H9 (cell line): ENCODE data around the gene ZNF638. TPM values are rescaled to one million over a fixed set of nuclear protein-coding genes. Genes with fewer than 3 reads are reported as not detected.
A peak's percentile ranks its signal among the peaks of the same experiment; 100 is the strongest.
"Not testable (repeated sequence)": the region's sequence is repeated elsewhere in the genome, so short reads cannot be mapped to it uniquely, and the experiment has no call there.

Source experiments
- DNase-seq: peaks from one replicate; pipeline ENCODE4 v3.0.0-alpha.2; 2017
- H2AFZ ChIP-seq: one replicate; pipeline ENCODE4 v1.6.1; 2013; ENCODE audit warnings: mild to moderate bottlenecking, low read length, control low read depth, moderate library complexity
- H2AK5ac ChIP-seq: 2 replicates; pipeline ENCODE4 v1.6.1; 2013; ENCODE audit warnings: low read length, control low read depth, mixed read lengths; ENCODE audit not compliant: insufficient read length
- H2BK120ac ChIP-seq: one replicate; pipeline ENCODE4 v1.6.1; 2013; ENCODE audit warnings: low read depth, mild to moderate bottlenecking, low read length, control low read depth, inconsistent platforms; ENCODE audit not compliant: poor library complexity, severe bottlenecking
- H2BK12ac ChIP-seq: 2 replicates; pipeline ENCODE4 v1.6.1; 2013; ENCODE audit warnings: low read length, control low read depth, mixed read lengths, low read depth; ENCODE audit not compliant: insufficient read length
- H2BK15ac ChIP-seq: 2 replicates; pipeline ENCODE4 v1.6.1; 2013; ENCODE audit warnings: low read depth, low read length, control low read depth
- H2BK20ac ChIP-seq: one replicate; pipeline ENCODE4 v1.6.1; 2013; ENCODE audit warnings: low read depth, mild to moderate bottlenecking, low read length, control low read depth, inconsistent platforms; ENCODE audit not compliant: poor library complexity, severe bottlenecking
- H2BK5ac ChIP-seq: 2 replicates; pipeline ENCODE4 v1.6.1; 2013; ENCODE audit warnings: low read length, control low read depth, mixed read lengths; ENCODE audit not compliant: insufficient read length
- H3K14ac ChIP-seq: 2 replicates; pipeline ENCODE4 v1.6.1; 2013; ENCODE audit warnings: low read length, control low read depth; ENCODE audit not compliant: insufficient read depth
- H3K18ac ChIP-seq: 2 replicates; pipeline ENCODE4 v1.6.1; 2013; ENCODE audit warnings: low read depth, mild to moderate bottlenecking, mixed read lengths, low read length, control low read depth; ENCODE audit not compliant: insufficient read length
- H3K23ac ChIP-seq: 2 replicates; pipeline ENCODE4 v1.6.1; 2013; ENCODE audit warnings: low read length, control low read depth, mixed read lengths, low read depth; ENCODE audit not compliant: insufficient read length
- H3K23me2 ChIP-seq: 2 replicates; pipeline ENCODE4 v1.6.1; 2013; ENCODE audit warnings: low read depth, mild to moderate bottlenecking, mixed read lengths, low read length, control low read depth; ENCODE audit not compliant: insufficient read length, poor library complexity, severe bottlenecking
- H3K27ac ChIP-seq: 2 replicates; pipeline ENCODE4 v1.5.1; 2013; ENCODE audit warnings: low read length, control low read depth, mixed read lengths, low read depth; ENCODE audit not compliant: insufficient read length
- H3K27me3 ChIP-seq: 2 replicates; pipeline ENCODE4 v1.6.1; 2013; ENCODE audit warnings: low read length, control low read depth, inconsistent platforms; ENCODE audit not compliant: insufficient read depth
- H3K4ac ChIP-seq: 2 replicates; pipeline ENCODE4 v1.6.1; 2013; ENCODE audit warnings: low read depth, mild to moderate bottlenecking, control low read depth, inconsistent platforms, low read length, moderate library complexity
- H3K4me1 ChIP-seq: 2 replicates; pipeline ENCODE4 v1.6.1; 2013; ENCODE audit warnings: low read length, control low read depth, inconsistent platforms; ENCODE audit not compliant: insufficient read depth
- H3K4me2 ChIP-seq: 2 replicates; pipeline ENCODE4 v1.6.1; 2013; ENCODE audit warnings: low read length, control low read depth, mixed read lengths; ENCODE audit not compliant: insufficient read length, insufficient read depth
- H3K56ac ChIP-seq: 2 replicates; pipeline ENCODE4 v1.6.1; 2013; ENCODE audit warnings: low read depth, mild to moderate bottlenecking, mixed read lengths, low read length, control low read depth; ENCODE audit not compliant: insufficient read length
- H3K79me1 ChIP-seq: 2 replicates; pipeline ENCODE4 v1.6.1; 2013; ENCODE audit warnings: low read depth, mild to moderate bottlenecking, moderate library complexity, low read length, control low read depth, inconsistent platforms; ENCODE audit not compliant: insufficient read depth, poor library complexity, severe bottlenecking
- H3K79me2 ChIP-seq: 2 replicates; pipeline ENCODE4 v1.6.1; 2013; ENCODE audit warnings: low read length, control low read depth, inconsistent platforms; ENCODE audit not compliant: insufficient read depth
- H3K9ac ChIP-seq: 2 replicates; pipeline ENCODE4 v1.6.1; 2013; ENCODE audit warnings: low read length, control low read depth, mixed read lengths; ENCODE audit not compliant: insufficient read length; ENCODE audit errors: extremely low read depth
- H3K9me3 ChIP-seq: one replicate; pipeline ENCODE4 v1.6.1; 2013; ENCODE audit warnings: low read depth, low read length, inconsistent platforms; ENCODE audit not compliant: control insufficient read depth
- H3T11ph ChIP-seq: one replicate; pipeline ENCODE4 v1.6.1; 2013; ENCODE audit warnings: mild to moderate bottlenecking, low read length, control low read depth, inconsistent platforms
- H4K20me1 ChIP-seq: one replicate; pipeline ENCODE4 v1.6.1; 2013; ENCODE audit not compliant: control insufficient read depth, insufficient read length, insufficient read depth
- H4K5ac ChIP-seq: 2 replicates; pipeline ENCODE4 v1.6.1; 2013; ENCODE audit warnings: low read depth, mild to moderate bottlenecking, mixed read lengths, low read length, control low read depth; ENCODE audit not compliant: insufficient read length
- H4K8ac ChIP-seq: replicated peaks from 2 replicates; pipeline ENCODE4 v1.6.1; 2013; ENCODE audit warnings: low read length, control low read depth, mixed read lengths, low read depth; ENCODE audit not compliant: insufficient read length
- H4K91ac ChIP-seq: 2 replicates; pipeline ENCODE4 v1.6.1; 2013; ENCODE audit warnings: low read depth, mild to moderate bottlenecking, moderate library complexity, mixed read lengths, low read length, control low read depth; ENCODE audit not compliant: insufficient read length
- H3K27ac Mint-ChIP-seq, 3 experiments: 2 replicates in 2 of 3; 3 replicates in 1 of 3; pipeline ENCODE4 v1.8.0; 2020 to 2021; ENCODE audit warnings: mixed read lengths in 3 of 3, mild to moderate bottlenecking in 1 of 3, moderate library complexity in 1 of 3
- H3K27me3 Mint-ChIP-seq: 2 replicates; pipeline ENCODE4 v1.8.0; 2021; ENCODE audit warnings: low read depth, mild to moderate bottlenecking, moderate library complexity, mixed read lengths
- H3K36me3 Mint-ChIP-seq, 3 experiments: 2 replicates in 2 of 3; 3 replicates in 1 of 3; pipeline ENCODE4 v1.8.0; 2020 to 2021; ENCODE audit warnings: low read depth in 3 of 3, mixed read lengths in 3 of 3; ENCODE audit not compliant: insufficient read depth in 1 of 3
- H3K4me1 Mint-ChIP-seq, 2 experiments: 2 replicates each; pipeline ENCODE4 v1.8.0; 2020; ENCODE audit warnings: mixed read lengths in 2 of 2
- H3K4me3 Mint-ChIP-seq, 2 experiments: 2 replicates in 1 of 2; 3 replicates in 1 of 2; pipeline ENCODE4 v1.8.0; 2020 to 2021; ENCODE audit warnings: mild to moderate bottlenecking in 2 of 2, mixed read lengths in 2 of 2, moderate library complexity in 1 of 2
- H3K9me3 Mint-ChIP-seq, 2 experiments: 2 replicates in 1 of 2; 3 replicates in 1 of 2; pipeline ENCODE4 v1.8.0; 2020; ENCODE audit warnings: mild to moderate bottlenecking in 2 of 2, mixed read lengths in 2 of 2, moderate library complexity in 1 of 2
- CTCF ChIP-seq: fragments of 200-600 bp; sonication (generic); conservative IDR thresholded peaks from 3 replicates; pipeline ENCODE4 v1.8.0; 2021; ENCODE audit warnings: antibody characterized with exemption, mild to moderate bottlenecking
- WGBS: extraction: QIAGEN DNeasy Blood & Tissue Kit; methylation state at CpG from one replicate; pipeline ENCODE4 v1.1.7; 2013; ENCODE audit warnings: missing lambda C conversion rate, low lambda C conversion rate, mixed read lengths; ENCODE audit not compliant: insufficient read length; ENCODE audit errors: extremely low coverage; 5-methylcytosine and 5-hydroxymethylcytosine counted together
- total RNA-seq: library from RNA; stranded (reverse); gene quantifications from 2 replicates; pipeline ENCODE4 v1.2.1, GENCODE V29; 2021

ZNF638 gene
- total RNA-seq, 1 experiment from 2014 or later, result 146 TPM

- no peak overlapping the region for H3K27ac ChIP-seq
- H2BK12ac ChIP-seq, result no peak overlapping the region
- no CpG with 5 or more reads among the region's 14 CpGs for WGBS
- no peak overlapping the region for H3T11ph ChIP-seq
- no peak overlapping the region for H4K8ac ChIP-seq
- H4K20me1 ChIP-seq, result no peaks in the 10 kb centered on the region
- H4K5ac ChIP-seq, result no peak overlapping the region
- no peak overlapping the region for H2AK5ac ChIP-seq
- H3K9me3 ChIP-seq, result no peaks in the 10 kb centered on the region
- peak overlapping the region in 1 of 3 experiments; percentile 95; a peak in 1 of 7 replicates for H3K27ac Mint-ChIP-seq
- no peak overlapping the region for H2AFZ ChIP-seq
- H2BK20ac ChIP-seq, result no peak overlapping the region
- no peaks in the 10 kb centered on the region for H3K27me3 ChIP-seq
- peaks cover 23% of the 10 kb centered on the region for H3K79me2 ChIP-seq
- H3K18ac ChIP-seq, result no peak overlapping the region
- no peak for TF ChIP-seq CTCF
- DNase-seq, result no peak
- H2BK5ac ChIP-seq, result no peak overlapping the region
- no peaks in the 10 kb centered on the region for H3K79me1 ChIP-seq
- no peak overlapping the region for H3K4ac ChIP-seq
- no peak overlapping the region for H3K23ac ChIP-seq
- no peak overlapping the region for H3K4me2 ChIP-seq
- no peak overlapping the region for H3K14ac ChIP-seq
- H4K91ac ChIP-seq, result no peak overlapping the region
- peaks cover 3 to 17% (median 16%) of the 10 kb centered on the region in 3 experiments for H3K36me3 Mint-ChIP-seq
- H3K4me1 ChIP-seq, result peaks cover 3% of the 10 kb centered on the region; the same call in 1 of the 2 replicates
- H3K23me2 ChIP-seq, result peaks cover 3% of the 10 kb centered on the region
- H3K27me3 Mint-ChIP-seq, result no peaks in the 10 kb centered on the region
- peaks cover 21 to 31% of the 10 kb centered on the region in 2 experiments for H3K4me1 Mint-ChIP-seq
- no peaks in the 10 kb centered on the region for H3K9me3 Mint-ChIP-seq
- H3K56ac ChIP-seq, result no peak overlapping the region
- H2BK15ac ChIP-seq, result no peak overlapping the region
- no peak overlapping the region for H3K9ac ChIP-seq
- no peak overlapping the region for H2BK120ac ChIP-seq
- H3K4me3 Mint-ChIP-seq, result peak overlapping the region; percentile 97 to 100
Observed at GRCh38 chr2:71330585-71331330, 824 bp upstream of the ZNF638 start.

- H2BK12ac ChIP-seq, H4K8ac ChIP-seq, H2AFZ ChIP-seq, H3T11ph ChIP-seq, H3K4me1 ChIP-seq, H2BK5ac ChIP-seq, H3K14ac ChIP-seq, H3K4me2 ChIP-seq, H3K27ac ChIP-seq, H2BK120ac ChIP-seq, H2BK20ac ChIP-seq, H2BK15ac ChIP-seq, H4K5ac ChIP-seq, H3K23ac ChIP-seq, H3K56ac ChIP-seq, H4K91ac ChIP-seq, H3K23me2 ChIP-seq, H3K27me3 Mint-ChIP-seq, H2AK5ac ChIP-seq, H3K9me3 ChIP-seq, DNase-seq, H4K20me1 ChIP-seq, H3K18ac ChIP-seq, H3K27me3 ChIP-seq, H3K9me3 Mint-ChIP-seq, H3K79me1 ChIP-seq, H3K4ac ChIP-seq, H3K9ac ChIP-seq: not testable (repeated sequence)
- Mint-ChIP-seq H3K4me3 (peak overlapping the region; percentile 97 to 100), H3K27ac (peak overlapping the region in 2 of 3 experiments; percentile 76 to 95; a peak in 2 of 7 replicates), H3K4me1 (peaks cover 24 to 36% of the 10 kb centered on the region in 2 experiments), H3K36me3 (peaks cover 3 to 17% (median 16%) of the 10 kb centered on the region in 3 experiments)
- WGBS, result no CpG with 5 or more reads among the region's 9 CpGs
- H3K79me2 ChIP-seq, result peaks cover 23% of the 10 kb centered on the region
Observed at GRCh38 chr2:71331331-71331580, 326 bp upstream of the ZNF638 start.
